Superior temporal gyrus (tissue), 1 donor: ENCODE data around the gene TRAPPC12.

Experiments
- DNase-seq: peaks from one replicate; pipeline ENCODE4 v3.0.0-alpha.2; 2016; ENCODE audit errors: extremely low spot score

Gene TRAPPC12

DNA sequence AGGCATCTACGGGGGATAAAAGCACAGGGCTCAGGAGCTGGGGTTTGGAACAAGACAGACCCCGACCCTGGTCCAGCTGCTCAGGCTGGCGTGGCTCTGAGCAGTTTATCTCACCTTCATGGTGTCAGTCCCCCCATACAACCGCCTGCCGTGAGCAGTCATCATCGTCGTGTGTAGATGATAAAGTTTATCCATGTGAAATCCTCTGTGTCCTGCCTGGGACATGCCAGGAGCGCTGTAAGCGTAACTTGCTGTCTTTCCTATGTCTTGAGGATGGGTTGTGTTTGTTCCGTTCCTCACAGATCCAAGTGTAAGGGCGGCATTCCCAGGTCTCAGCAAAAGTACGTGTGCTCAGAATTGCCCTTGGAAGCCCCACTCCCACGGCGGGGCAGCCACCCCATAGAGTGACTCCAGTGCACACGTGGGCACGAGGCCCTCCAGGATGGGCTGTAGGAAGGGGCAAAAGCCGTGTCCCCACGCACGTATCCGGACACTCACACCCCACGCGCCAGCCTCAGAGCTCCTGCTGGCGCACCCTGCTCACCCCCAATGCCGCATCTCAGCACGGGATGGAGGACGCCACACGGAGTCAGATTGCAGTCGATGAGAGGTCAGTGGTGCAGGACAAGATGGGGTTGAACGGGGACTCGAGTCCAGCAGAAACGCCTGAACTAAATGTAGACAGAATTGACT, 88.9 kb downstream of the TRAPPC12 start:
- no peak for DNase-seq

- DNase-seq: no peak
These were observed 90.0 kb downstream of the TRAPPC12 start for GRCh38 chr2:3469486-3469885.

GRCh38 chr2:3470166-3470651, 90.7 kb downstream of the TRAPPC12 start:
- no peak for DNase-seq

DNA sequence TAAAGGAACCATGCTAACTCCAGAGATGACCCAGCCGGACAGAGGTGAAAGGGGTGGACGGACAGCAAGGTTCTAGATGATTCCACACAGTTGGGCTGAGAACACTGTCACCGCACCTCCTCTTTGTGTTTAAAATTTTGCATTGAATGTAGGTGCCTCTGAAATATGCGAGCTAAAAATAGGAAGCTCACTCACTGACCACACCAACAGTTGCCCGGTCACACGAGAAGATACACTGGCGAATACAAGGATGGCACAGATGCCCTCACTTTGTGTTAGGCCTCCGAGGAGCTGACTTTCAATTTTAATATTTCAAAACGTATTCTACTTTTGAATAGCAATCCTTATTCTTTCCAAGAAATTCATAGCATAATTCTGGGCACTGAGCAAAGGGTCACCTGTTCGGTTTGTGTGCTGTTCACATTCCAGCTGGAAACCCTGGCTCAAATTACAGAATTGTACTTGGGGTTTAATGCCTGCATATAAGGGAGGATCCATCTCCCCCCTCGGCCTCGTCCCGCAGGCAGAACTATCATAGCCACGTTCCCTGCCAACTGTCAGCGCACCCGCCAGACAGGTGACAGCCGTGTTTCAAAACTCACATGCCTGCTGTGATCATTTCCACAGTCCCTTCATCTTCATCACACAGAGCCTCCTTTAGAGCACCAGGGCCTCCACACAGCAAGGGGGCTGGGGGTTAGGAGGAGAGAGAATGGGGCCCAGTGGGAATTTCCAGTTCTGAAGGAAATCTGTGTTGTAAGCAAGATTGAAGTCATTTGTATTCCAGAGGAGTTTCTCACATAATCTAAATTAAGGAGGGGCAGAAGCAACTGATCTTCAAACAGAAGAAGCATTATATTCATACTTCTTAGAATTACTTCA, 91.6 kb downstream of the TRAPPC12 start:
- no peak for DNase-seq

DNA sequence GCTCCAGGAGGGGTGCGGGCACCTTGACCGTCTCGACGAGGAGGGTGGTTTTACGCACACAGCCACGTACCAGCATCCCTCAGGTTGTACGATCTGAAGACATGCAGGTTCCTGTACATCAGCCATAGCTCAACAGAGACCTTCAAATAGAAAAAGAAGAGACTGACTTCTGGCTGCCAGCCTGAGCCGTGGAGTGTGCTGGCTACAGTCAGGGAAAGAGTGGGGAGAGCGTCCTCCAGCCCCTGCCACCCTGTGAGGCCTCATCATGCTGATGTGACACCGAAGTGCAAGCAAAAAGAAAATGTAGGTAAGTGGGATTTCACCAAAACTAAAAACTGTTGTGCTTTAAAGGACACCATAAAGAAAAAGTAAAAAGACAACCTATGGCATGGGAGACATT, 92.8 kb downstream of the TRAPPC12 start:
- DNase-seq: no peak

GRCh38 chr2:3472966-3473365, 93.5 kb downstream of the TRAPPC12 start:
- no peak for DNase-seq

DNA sequence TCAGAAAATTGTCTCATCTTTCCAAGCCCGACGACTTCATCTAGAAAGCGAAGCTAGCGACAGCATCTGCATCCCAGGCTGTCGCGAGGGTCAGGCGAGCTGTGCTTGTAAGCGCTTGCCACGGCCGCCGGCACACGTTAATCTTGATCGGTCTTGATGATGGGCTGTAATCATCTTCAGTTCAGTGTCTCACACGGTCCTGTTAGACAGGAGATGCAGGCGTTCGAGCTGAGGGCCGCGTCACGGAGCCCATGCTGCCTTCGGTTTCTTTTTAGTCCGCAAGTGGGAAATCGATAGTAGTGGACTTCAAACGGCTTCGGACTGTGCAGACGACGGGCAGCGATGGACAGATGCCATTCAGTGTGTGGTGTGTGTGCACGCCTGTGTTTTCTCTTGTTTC, 96.3 kb downstream of the TRAPPC12 start:
- DNase-seq: no peak

- peak; percentile 89 for DNase-seq
These were observed 97.0 kb downstream of the TRAPPC12 start for GRCh38 chr2:3476321-3476984.

DNA sequence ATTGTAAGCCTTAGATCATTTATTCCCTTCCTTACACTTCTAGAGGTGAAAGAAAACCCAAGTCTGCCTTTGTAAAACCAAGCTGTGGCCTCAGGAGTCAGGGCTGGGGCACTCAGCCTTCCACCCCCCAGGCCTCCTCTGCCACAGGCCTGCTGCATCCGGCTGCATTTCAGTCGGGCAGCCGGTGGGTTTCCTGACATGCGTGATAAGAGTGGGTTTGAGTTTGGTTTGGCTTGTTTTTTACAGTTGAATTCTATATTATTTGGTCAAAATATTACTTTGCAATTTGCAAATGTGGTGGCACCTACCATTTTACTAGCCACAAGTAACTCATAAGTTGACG, 97.5 kb downstream of the TRAPPC12 start:
- DNase-seq: no peak

GRCh38 chr2:3478846-3479385, 99.4 kb downstream of the TRAPPC12 start:
- DNase-seq: no peak

DNA sequence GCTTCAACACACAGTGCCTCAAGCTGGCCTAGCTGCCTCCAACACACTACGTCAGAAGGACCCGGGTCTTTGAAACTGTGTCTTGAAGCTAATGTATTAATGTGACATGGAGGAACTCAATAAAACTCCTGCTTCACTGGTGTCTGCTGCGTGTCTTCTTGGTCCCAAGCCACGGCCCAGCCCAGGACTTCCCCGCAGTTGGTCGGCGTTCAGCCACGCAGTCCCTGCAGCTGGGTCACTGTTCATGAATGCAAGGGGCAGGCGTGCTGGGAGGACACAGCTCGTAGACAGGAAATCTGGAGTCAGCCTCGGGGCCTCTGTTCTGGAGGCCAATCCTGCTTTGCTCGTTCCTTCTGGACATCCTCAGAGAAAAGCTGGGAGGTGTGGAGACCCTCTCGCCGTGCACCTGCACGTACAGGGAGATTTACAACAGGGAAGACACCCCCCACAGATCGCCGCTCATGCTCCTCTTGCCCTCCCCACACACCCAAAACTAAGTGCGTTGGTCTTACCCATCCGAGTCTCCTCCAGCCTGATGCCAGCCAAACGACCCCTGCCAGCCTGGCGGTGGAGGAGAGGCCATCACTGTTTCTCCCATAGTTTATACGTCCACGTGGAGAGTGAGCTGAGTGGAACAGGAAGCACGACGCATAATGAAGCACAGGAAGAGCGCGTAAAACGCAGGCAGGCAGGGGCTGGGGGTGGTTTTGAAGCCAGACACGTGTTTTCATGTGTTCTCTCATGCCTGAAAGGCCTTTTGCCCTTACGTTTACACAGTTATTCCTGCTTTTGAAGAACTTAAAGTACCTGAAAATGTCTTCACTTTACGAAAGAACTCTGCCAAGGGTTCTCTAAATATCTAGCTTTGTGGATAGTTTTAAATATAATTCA, 100.2 kb downstream of the TRAPPC12 start:
- DNase-seq: no peak

DNA sequence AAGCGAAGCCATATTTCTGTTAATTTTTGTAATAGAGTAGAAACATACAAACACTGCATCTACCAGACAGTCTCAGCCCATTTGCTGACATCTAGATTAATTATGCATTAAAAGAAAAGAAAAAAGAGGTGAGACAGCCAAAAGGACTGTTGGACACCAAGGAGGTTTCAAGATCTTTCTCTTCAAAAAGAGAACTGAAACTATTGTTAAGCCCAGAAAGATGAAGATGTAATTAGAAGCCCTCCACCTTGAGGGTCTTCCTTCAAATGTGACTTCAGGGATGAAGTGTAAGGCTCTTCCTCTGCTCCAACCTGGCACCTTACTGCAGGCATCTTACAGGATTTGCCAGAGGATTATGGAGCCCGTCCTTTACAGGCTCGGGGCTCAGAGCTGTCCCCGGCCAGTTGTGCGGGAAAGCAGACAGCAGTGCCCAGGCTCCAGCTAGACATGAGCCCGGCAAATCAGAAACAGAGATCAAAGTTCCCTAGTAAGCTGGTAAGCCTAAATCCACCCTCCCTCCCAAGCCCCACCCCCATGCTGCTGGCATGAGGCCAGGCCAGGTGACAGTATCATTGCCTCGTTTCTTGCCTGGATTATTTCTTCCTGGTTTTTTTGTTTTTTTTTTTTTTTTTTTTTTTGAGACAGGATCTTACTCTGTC, 101.0 kb downstream of the TRAPPC12 start:
- no peak for DNase-seq

DNA sequence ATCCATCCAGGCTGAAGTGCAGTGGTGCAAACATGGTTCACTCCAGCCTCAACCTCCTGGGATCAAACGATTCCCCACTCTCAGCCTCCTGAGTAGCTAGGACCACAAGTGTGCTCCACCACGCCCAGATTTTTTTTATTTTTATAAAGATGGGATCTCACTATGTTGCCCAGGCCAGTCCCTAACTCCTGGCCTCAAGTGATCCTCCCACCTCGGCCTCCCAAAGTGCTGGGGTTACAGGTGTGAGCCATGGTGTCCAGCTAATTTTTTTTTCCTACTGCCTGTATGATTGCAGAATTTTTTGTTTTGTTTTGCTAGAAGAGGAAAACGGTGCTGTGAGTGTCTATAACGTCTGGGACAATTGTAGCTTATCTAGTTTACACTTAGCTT, 101.5 kb downstream of the TRAPPC12 start:
- no peak for DNase-seq

DNA sequence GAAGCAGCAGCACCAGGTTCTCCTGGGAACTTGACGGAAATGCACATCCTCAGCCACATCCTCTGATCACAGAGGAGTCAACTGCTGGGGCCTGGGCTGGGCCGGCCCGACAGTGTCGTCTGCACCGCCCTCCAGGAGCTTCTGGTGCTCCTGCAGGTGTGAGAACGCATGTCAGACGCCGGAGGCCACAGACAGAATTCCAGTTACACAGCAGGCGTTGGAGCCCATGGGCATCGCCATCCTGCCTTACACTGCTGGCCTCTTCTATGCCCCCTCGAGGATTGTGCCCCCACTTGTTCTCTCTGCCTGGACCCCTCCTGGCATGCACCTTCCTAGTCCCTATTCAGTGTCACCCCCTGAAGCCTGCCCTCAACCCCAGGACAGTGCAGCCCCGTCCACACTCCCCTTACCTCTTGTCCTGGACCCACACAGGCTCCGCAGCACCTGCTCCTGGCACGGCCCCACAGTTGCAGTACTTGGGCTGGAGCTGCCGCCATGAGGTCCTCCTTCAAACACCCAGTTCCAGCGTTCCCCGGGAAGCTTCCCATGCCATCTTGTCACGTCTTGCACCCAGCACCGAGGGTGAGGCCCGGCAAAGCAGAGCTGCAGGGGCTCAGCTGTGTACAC, 102.4 kb downstream of the TRAPPC12 start:
- DNase-seq: no peak

DNA sequence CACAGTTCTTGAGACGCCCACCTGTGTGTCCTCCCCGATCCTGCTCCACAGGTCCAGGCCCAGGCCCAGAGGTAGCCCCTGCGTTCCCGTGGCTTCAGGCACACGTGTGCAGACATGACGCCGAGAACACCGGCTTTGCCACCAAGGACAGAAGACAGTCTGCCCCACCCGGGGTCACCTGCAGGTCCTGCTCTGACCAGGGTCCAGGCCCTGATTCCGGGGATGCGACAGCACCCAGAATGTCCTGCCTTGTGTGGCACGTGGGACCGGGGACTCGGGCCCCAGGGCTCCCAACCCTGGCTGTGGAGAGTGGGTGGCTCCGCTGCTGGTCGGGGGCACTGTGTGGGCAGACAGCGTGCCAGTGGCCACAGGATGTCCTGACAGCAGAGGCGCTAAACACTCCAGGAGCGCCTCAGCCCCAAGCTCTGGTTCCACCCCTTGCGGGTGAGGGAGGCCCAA, 102.9 kb downstream of the TRAPPC12 start:
- DNase-seq: no peak

GRCh38 chr2:3483227-3483985, 103.9 kb downstream of the TRAPPC12 start:
- no peak for DNase-seq

DNA sequence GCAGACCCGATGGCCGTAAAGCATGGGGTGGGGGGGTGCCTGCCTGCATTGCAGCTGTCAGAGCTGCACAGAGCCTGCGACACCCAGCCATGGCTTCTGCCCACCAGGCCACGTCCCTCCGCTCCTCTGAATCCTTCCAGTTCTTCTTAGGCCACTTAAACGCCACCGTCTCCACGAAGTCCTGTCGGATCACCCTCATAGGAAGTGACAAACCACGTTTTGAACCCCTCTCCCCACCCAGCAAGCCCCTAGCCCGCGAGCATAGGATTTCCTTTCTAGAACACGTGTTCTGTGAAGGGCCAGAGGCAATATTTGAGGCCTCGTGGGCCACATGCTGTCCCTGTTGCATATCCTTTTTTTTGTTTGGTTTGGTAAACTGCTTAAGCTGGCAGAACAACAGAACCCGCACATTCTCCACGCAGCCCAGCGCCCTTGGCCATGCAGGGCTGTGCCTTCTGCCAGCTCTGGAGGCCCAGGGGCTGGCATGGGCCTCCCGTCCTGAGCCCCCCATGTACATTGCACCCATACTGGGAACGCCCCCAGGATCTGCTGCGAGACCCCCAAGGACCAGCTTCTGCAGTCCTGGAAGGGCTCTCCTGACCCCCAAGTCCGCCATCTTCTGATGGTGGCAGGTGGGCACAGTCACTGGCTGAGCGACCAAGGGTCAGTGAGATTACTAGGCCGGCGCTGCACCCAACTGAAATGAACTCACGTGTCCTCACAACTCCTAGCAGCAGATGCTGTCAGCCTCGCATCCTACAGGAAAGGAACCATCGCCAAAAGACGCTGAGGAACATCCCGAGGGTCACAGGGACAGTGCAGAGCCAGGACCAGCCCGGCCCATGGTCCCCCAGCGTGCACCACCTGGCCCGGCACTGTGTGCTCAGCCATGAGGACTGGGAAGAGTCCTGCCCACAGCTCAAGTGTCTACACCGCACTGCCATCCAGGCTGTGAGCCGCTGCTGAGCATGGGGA, 104.8 kb downstream of the TRAPPC12 start:
- DNase-seq: no peak

DNA sequence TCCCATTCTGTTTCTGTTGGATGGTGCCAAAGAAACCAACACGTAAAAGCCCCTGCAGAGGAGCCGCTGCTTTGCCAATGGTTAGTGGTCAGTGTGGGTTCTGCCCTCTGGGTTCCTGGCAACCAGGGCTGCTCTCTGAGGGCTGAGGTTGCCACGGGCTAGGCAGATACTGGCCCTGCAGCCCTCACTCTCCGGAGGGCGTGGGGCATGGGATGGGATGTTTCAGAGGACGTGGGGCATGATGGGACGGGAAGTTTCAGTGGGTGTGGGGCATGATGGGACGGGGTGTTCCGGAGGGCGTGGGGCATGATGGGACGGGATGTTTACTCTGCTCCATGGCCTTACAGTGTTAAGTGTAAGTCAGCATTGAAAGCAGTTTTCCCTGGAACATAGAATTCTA, 105.7 kb downstream of the TRAPPC12 start:
- no peak for DNase-seq
